Omental fat pad (tissue), 4 donors: ENCODE results near the gene SRRM5. TPM values are rescaled to one million over a fixed set of nuclear protein-coding genes. Genes with fewer than 3 reads are reported as not detected.
"Not testable (repeated sequence)": the region's sequence is repeated elsewhere in the genome, so short reads cannot be mapped to it uniquely, and the experiment has no call there.

Experiments
- ATAC-seq: fragments of 150-250 bp; one replicate; pipeline ENCODE4 v1.9.1; 2016; ENCODE audit warnings: mild to moderate bottlenecking, moderate library complexity; ENCODE audit not compliant: low FRiP score
- DNase-seq: peaks from one replicate; pipeline ENCODE4 v3.0.0-alpha.2; 2019; ENCODE audit warnings: low spot score
- CTCF ChIP-seq, 3 donors: fragments of 450-650 bp; IDR thresholded peaks; one replicate each; pipeline ENCODE4 v1.5.1; 2016 to 2017; ENCODE audit warnings: antibody characterized with exemption in 3 of 3, mild to moderate bottlenecking in 3 of 3, moderate library complexity in 2 of 3
- total RNA-seq, 4 donors: library from RNA; depleted of rRNA; stranded (reverse); fragments of >200 nt; gene quantifications; one replicate each; pipeline ENCODE4 v1.1.0, GENCODE V29; 2016

The SRRM5 gene
- total RNA-seq, 4 donors from 2014 or later, result 0.12 to 0.46 (median 0.38) TPM; not detected in 1

GRCh38 chr19:43595999-43596841, 15.7 kb upstream of the SRRM5 start, which contains the start of the genes IRGQ and ZNF576:
TSS of gene IRGQ (minus strand) at chr19:43596134. CDS start at chr19:43595338, 796 bp downstream.
TSS of gene ZNF576 (plus strand) at chr19:43596595. CDS start at chr19:43597109, 514 bp downstream.
- ATAC-seq (peak; percentile 94), DNase-seq (peak; percentile 100)

DNA sequence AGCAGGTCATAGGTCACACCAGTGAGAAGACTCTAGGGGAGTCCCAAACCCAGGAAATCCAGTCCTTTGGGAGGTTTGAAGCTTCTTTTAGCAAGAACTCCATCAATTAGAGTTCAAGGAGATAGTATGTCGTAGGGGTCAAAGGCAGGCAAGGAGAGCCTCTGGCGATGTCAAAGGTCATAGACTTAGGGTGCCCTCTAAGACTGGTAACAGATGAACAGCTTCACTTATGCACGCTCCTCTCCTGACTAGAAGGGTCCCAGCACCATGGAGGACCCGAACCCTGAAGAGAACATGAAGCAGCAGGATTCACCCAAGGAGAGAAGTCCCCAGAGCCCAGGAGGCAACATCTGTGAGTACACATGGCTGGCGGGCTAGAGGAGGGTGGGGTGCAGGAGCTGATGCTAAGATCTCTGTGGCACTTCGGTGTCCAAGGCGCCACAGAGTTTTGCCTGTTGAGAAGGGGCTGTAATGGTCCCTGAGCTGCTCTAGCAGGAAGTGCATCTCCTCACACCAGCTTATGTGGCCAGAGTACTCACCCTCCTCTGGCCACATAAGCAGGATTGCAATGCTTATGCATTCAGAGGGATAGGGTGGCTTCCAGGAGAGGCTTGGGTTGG, 14.9 kb upstream of the SRRM5 start:
- TF ChIP-seq CTCF (IDR thresholded peaks at IDR 0.05), result no peak
- no peak for ATAC-seq

More at GRCh38 chr19:43595999-43596841, 15.7 kb upstream of the SRRM5 start, which contains the start of the genes IRGQ and ZNF576:
- no peak for TF ChIP-seq CTCF (IDR thresholded peaks at IDR 0.05)

DNA sequence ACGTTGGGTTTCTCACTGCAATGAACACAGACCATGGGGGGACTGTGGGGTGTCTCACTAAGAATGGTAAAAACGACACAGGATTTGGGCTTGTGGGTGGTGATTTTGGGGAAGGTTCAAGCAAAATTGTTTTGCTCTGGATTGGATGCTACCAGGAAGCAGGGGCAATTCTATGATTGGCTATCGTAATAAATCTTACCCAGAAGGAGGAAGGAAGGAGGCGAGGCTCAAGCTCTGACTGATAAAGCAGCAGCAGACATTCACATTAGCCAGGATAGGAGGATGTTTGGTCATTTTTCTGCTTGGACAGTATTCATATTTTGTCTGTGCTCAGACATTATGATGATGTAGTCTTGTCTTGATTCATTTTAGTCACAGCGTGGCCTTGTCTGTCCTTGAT, 14.0 kb upstream of the SRRM5 start:
- DNase-seq (no peak), ATAC-seq (no peak)
- TF ChIP-seq CTCF (IDR thresholded peaks at IDR 0.05), result no peak

More for the DNA sequence above, 14.9 kb upstream of the SRRM5 start:
- no peak for DNase-seq

- TF ChIP-seq CTCF (IDR thresholded peaks at IDR 0.05), result no peak
- DNase-seq (no peak), ATAC-seq (no peak)
Measured at GRCh38 chr19:43598445-43599240, 13.2 kb upstream of the SRRM5 start.

- no peak for DNase-seq
- TF ChIP-seq CTCF (IDR thresholded peaks at IDR 0.05), result no peak
- ATAC-seq, result no peak
Measured at GRCh38 chr19:43599635-43600295, 12.1 kb upstream of the SRRM5 start.

DNA sequence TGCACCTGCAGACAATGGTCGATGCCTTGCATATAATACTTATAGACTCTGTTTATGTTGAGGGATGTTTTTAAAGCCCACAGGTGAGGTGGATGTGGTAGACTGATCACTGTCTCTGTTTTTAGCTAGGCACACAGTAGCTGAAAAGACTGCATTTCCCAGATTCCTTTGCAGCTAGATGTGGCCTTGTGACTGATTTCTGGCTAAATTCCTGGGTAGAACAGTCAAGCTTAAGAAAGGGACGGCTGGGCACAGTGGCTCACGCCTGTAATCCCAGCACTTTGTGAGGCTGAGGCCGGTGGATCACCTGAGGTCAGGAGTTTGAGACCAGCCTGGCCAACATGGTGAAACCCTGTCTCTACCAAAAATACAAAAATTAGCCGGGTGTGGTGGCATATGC, 11.6 kb upstream of the SRRM5 start:
- not testable (repeated sequence) for DNase-seq, ATAC-seq
